Glutamatergic neuron (in vitro differentiated cells): ENCODE data around the gene IKZF4. TPM values are rescaled to one million over a fixed set of nuclear protein-coding genes. Genes with fewer than 3 reads are reported as not detected.

ENCODE experiments used
- DNase-seq: peaks from one replicate; pipeline ENCODE4 v3.0.0; 2022
- H3K27ac Mint-ChIP-seq: one replicate; pipeline ENCODE4 v1.8.0; 2020; ENCODE audit warnings: mild to moderate bottlenecking, mixed read lengths, inconsistent platforms; ENCODE audit not compliant: unreplicated experiment
- H3K27me3 Mint-ChIP-seq: one replicate; pipeline ENCODE4 v1.8.0; 2020; ENCODE audit warnings: mild to moderate bottlenecking, moderate library complexity, mixed read lengths, inconsistent platforms; ENCODE audit not compliant: unreplicated experiment
- H3K36me3 Mint-ChIP-seq: one replicate; pipeline ENCODE4 v1.8.0; 2020; ENCODE audit warnings: mild to moderate bottlenecking, mixed read lengths, inconsistent platforms; ENCODE audit not compliant: unreplicated experiment
- H3K4me1 Mint-ChIP-seq: one replicate; pipeline ENCODE4 v1.8.0; 2020; ENCODE audit warnings: mild to moderate bottlenecking, low read depth, mixed read lengths, inconsistent platforms; ENCODE audit not compliant: unreplicated experiment
- H3K4me3 Mint-ChIP-seq: one replicate; pipeline ENCODE4 v1.8.0; 2020; ENCODE audit warnings: mild to moderate bottlenecking, mixed read lengths, inconsistent platforms; ENCODE audit not compliant: unreplicated experiment
- H3K9me3 Mint-ChIP-seq: one replicate; pipeline ENCODE4 v1.8.0; 2020; ENCODE audit warnings: mild to moderate bottlenecking, moderate library complexity, mixed read lengths, inconsistent platforms; ENCODE audit not compliant: unreplicated experiment
- CTCF ChIP-seq: fragments of 200-600 bp; sonication (generic); IDR thresholded peaks from one replicate; pipeline ENCODE4 v1.5.0; 2021; ENCODE audit not compliant: partially characterized antibody, unreplicated experiment
- total RNA-seq: library from RNA; stranded (reverse); fragmentation: NEBNext Ultra II Directional; extraction: Animal tissue kit (Norgen Biotek cat#: 25700); gene quantifications from one replicate; pipeline ENCODE4 v1.2.1, GENCODE V29; 2021; ENCODE audit not compliant: unreplicated experiment

IKZF4 gene
- total RNA-seq, 1 donor from 2014 or later: 24.1 TPM

- no peak for DNase-seq
- H3K4me3 Mint-ChIP-seq: no peak overlapping the region
- TF ChIP-seq CTCF: no peak
- H3K27ac Mint-ChIP-seq: no peak overlapping the region
- no peaks in the 10 kb centered on the region for H3K27me3 Mint-ChIP-seq
- H3K36me3 Mint-ChIP-seq: no peaks in the 10 kb centered on the region
- H3K4me1 Mint-ChIP-seq: no peaks in the 10 kb centered on the region
- peaks cover 1% of the 10 kb centered on the region for H3K9me3 Mint-ChIP-seq
Measured at GRCh38 chr12:55991110-55991509, 29.7 kb upstream of the IKZF4 start.

- H3K4me1 Mint-ChIP-seq: no peaks in the 10 kb centered on the region
- no peak overlapping the region for H3K4me3 Mint-ChIP-seq
- peak overlapping the region; percentile 68 for H3K27ac Mint-ChIP-seq
- peaks cover 5% of the 10 kb centered on the region for H3K9me3 Mint-ChIP-seq
- no peak for TF ChIP-seq CTCF
- no peaks in the 10 kb centered on the region for H3K27me3 Mint-ChIP-seq
- H3K36me3 Mint-ChIP-seq: no peaks in the 10 kb centered on the region
- no peak for DNase-seq
Measured at GRCh38 chr12:55993230-55993853, 27.5 kb upstream of the IKZF4 start.

GRCh38 chr12:55995366-55995765 is 25.5 kb upstream of the IKZF4 start:
- no peak for TF ChIP-seq CTCF
- Mint-ChIP-seq H3K36me3 (no peaks in the 10 kb centered on the region), H3K4me1 (no peaks in the 10 kb centered on the region), H3K9me3 (peaks cover 9% of the 10 kb centered on the region), H3K4me3 (no peak overlapping the region), H3K27ac (no peak overlapping the region), H3K27me3 (no peaks in the 10 kb centered on the region)
- DNase-seq: no peak

GRCh38 chr12:55996201-55996714 is 24.6 kb upstream of the IKZF4 start:
- peak overlapping the region; percentile 96 for H3K4me3 Mint-ChIP-seq
- peak; percentile 50 for DNase-seq
- peaks cover 9% of the 10 kb centered on the region for H3K9me3 Mint-ChIP-seq
- H3K4me1 Mint-ChIP-seq: no peaks in the 10 kb centered on the region
- TF ChIP-seq CTCF: peak; percentile 86
- H3K27ac Mint-ChIP-seq: peak overlapping the region; percentile 79
- no peaks in the 10 kb centered on the region for H3K27me3 Mint-ChIP-seq
- H3K36me3 Mint-ChIP-seq: no peaks in the 10 kb centered on the region

GRCh38 chr12:55996715-55997534 is 23.9 kb upstream of the IKZF4 start, which contains the start of gene SUOX:
Gene SUOX (plus strand): TSS chr12:55997276. CDS start chr12:56002222, 4,946 bp downstream.
- Mint-ChIP-seq H3K27ac (peak within 1 kb of the TSS; percentile 87), H3K36me3 (no peaks in the 10 kb centered on the region), H3K4me1 (no peaks in the 10 kb centered on the region), H3K4me3 (peak within 1 kb of the TSS; percentile 96), H3K9me3 (peaks cover 11% of the 10 kb centered on the region), H3K27me3 (no peaks in the 10 kb centered on the region)
- peak; percentile 95 for DNase-seq
- no peak for TF ChIP-seq CTCF
